HG03108 (cell line): ENCODE results near the gene TGFB3.

Experiments
- ATAC-seq: cut with Tn5 transposase; IDR thresholded peaks from one replicate; pipeline ENCODE4 v1.9.1; 2021; ENCODE audit warnings: moderate library complexity; ENCODE audit not compliant: unreplicated experiment

TGFB3 gene

GRCh38 chr14:75987201-75987970 is 5.6 kb upstream of the TGFB3 start:
- no peak for ATAC-seq

- ATAC-seq, result no peak
Observed at GRCh38 chr14:75986439-75986765, 4.6 kb upstream of the TGFB3 start.

GRCh38 chr14:75985618-75986438 is 4.0 kb upstream of the TGFB3 start, which contains the start of gene IFT43:
IFT43 (plus strand) TSS chr14:75985763; CDS start chr14:75985787, 24 bp downstream.
- peak; percentile 44 for ATAC-seq

GRCh38 chr14:75984674-75985073 is 2.9 kb upstream of the TGFB3 start:
- ATAC-seq, result no peak

GRCh38 chr14:75983019-75983358 is 1.2 kb upstream of the TGFB3 start:
- ATAC-seq, result no peak

- ATAC-seq, result peak; percentile 36
Observed at GRCh38 chr14:75982266-75983018, 647 bp upstream of the TGFB3 start.

- no peak for ATAC-seq
Observed at GRCh38 chr14:75980856-75981255, 939 bp downstream of the TGFB3 start.

- no peak for ATAC-seq
Observed at GRCh38 chr14:75979648-75980565, 1.9 kb downstream of the TGFB3 start.

GRCh38 chr14:75979071-75979571 is 2.7 kb downstream of the TGFB3 start:
- ATAC-seq, result no peak

GRCh38 chr14:75978249-75978731 is 3.5 kb downstream of the TGFB3 start:
- no peak for ATAC-seq

- no peak for ATAC-seq
Observed at GRCh38 chr14:75977582-75977943, 4.2 kb downstream of the TGFB3 start.

GRCh38 chr14:75976826-75977581 is 4.8 kb downstream of the TGFB3 start:
- no peak for ATAC-seq

GRCh38 chr14:75972801-75973421 is 8.9 kb downstream of the TGFB3 start:
- no peak for ATAC-seq

- ATAC-seq, result no peak
Observed at GRCh38 chr14:75971509-75971908, 10.3 kb downstream of the TGFB3 start.

- no peak for ATAC-seq
Observed at GRCh38 chr14:75970989-75971388, 10.8 kb downstream of the TGFB3 start.

GRCh38 chr14:75969891-75970290 is 11.9 kb downstream of the TGFB3 start:
- no peak for ATAC-seq

GRCh38 chr14:75969126-75969525 is 12.7 kb downstream of the TGFB3 start:
- no peak for ATAC-seq

GRCh38 chr14:75968456-75968855 is 13.3 kb downstream of the TGFB3 start:
- ATAC-seq, result no peak

GRCh38 chr14:75967866-75968265 is 13.9 kb downstream of the TGFB3 start:
- ATAC-seq, result no peak
